Heart left ventricle (tissue), 16 donors: ENCODE data around the gene WBP2NL. TPM values are rescaled to one million over a fixed set of nuclear protein-coding genes. Genes with fewer than 3 reads are reported as not detected.

Experiments
- ATAC-seq, 4 donors: fragments of 200-7000 bp; cut with Tn5 transposase; one replicate each; pipeline ENCODE4 v1.9.1; 2020 to 2022; ENCODE audit warnings: moderate library complexity in 4 of 4, mild to moderate bottlenecking in 3 of 4, moderate number of reproducible peaks in 1 of 4
- DNase-seq, 5 donors: peaks; one replicate each; pipeline ENCODE4 v3.0.0-alpha.2; 2020
- H3K27ac ChIP-seq, 12 donors: fragments of 200-600 bp; sonication (generic) in 4 of 12; one replicate each; pipeline versions ENCODE4 v1.5.0 to v1.8.0; 2016 to 2022; ENCODE audit warnings: mild to moderate bottlenecking in 2 of 12
- H3K27me3 ChIP-seq, 9 donors: fragments of 200-600 bp; sonication (generic) in 2 of 9; one replicate each; pipeline versions ENCODE4 v1.5.1 to v1.8.0; 2016 to 2022; ENCODE audit warnings: mild to moderate bottlenecking in 3 of 9
- H3K36me3 ChIP-seq, 9 donors: fragments of 200-600 bp; sonication (generic) in 2 of 9; one replicate each; pipeline versions ENCODE4 v1.5.0 to v1.8.0; 2018 to 2022; ENCODE audit warnings: mild to moderate bottlenecking in 2 of 9
- H3K4me1 ChIP-seq, 12 donors: fragments of 200-600 bp; sonication (generic) in 4 of 12; one replicate each; pipeline versions ENCODE4 v1.5.0 to v1.8.0; 2016 to 2022; ENCODE audit warnings: mild to moderate bottlenecking in 3 of 12
- H3K4me3 ChIP-seq, 12 donors: fragments of 200-600 bp; sonication (generic) in 4 of 12; one replicate each; pipeline versions ENCODE4 v1.5.0 to v1.8.0; 2017 to 2022; ENCODE audit warnings: mild to moderate bottlenecking in 9 of 12, moderate library complexity in 4 of 12
- H3K9me3 ChIP-seq, 12 donors: fragments of 200-600 bp; sonication (generic) in 4 of 12; one replicate each; pipeline versions ENCODE4 v1.5.0 to v1.8.0; 2016 to 2022; ENCODE audit warnings: mild to moderate bottlenecking in 1 of 12
- POLR2A ChIP-seq, 2 donors: fragments of 450-650 bp; IDR thresholded peaks; one replicate each; pipeline ENCODE4 v1.6.1; 2017; ENCODE audit warnings: antibody characterized with exemption in 2 of 2, mild to moderate bottlenecking in 2 of 2, moderate library complexity in 2 of 2
- WGBS, 4 donors: extraction: QIAGEN DNeasy Blood & Tissue Kit in 2 of 4; methylation state at CpG; one replicate each; pipeline versions ENCODE4 v1.1.5 to v1.1.7; 2013 to 2018; 5-methylcytosine and 5-hydroxymethylcytosine counted together
- intact Hi-C, 10 donors: fragments of 100-400 bp; cut with DNase I; formaldehyde crosslinking; loops; one replicate each; pipeline versions ENCODE4 v1.11.1 to v1.14.2; 2022
- polyA plus RNA-seq, 2 donors: library from polyadenylated mRNA; stranded (reverse); fragments of 200-250 nt; gene quantifications; one replicate each; pipeline ENCODE4 v1.2.3, GENCODE V29; 2013
- total RNA-seq, 9 donors: library from RNA; depleted of rRNA in 2 of 9; stranded (reverse); fragments of >200 nt in 2 of 9; fragmentation: NEBNext Ultra II Directional in 3 of 9; extraction: Animal tissue kit (Norgen Biotek cat#: 25700) in 3 of 9; gene quantifications; one replicate each; pipeline versions ENCODE4 v1.1.0 to v1.2.4, GENCODE V29; 2016 to 2023
- TF ChIP-seq, protein P1 (sequence below), 12 donors: fragments of 200-600 bp; sonication (generic) in 4 of 12; IDR thresholded peaks; one replicate each; pipeline versions ENCODE4 v1.5.0 to v1.8.0; 2018 to 2022; ENCODE audit warnings: antibody characterized with exemption in 12 of 12, mild to moderate bottlenecking in 5 of 12
- donor health status: ischemic (EF 13 %, LVEDD 7.1; RV severe dilation, severe dysfunction).
- donor health status: healthy with polysubstance abuse.
- donor health status: DM: no; HTN: yes; CAD: no.
- donor health status: DM: no; HTN: no; CAD: no.
- donor health status: ischemic (EF 25% LVEDD 6.9; RV normal size, moderate dysfunction).
- donor health status: ischemic (EF 25% LVEDD 5.7; RV mildly dilated, moderate dysfunction).
- donor health status: healthy.
- donor health status: DM: yes; HTN: yes; CAD: no.
- donor health status: ischemic (EF 35%, LVEDD 5.7; RV mildly dilated, moderate dysfunction).
- donor health status: nonischemic (EF 11% LVEDD 7.7; RV severe dilation, severe dysfunction).
- donor health status: DM: yes; HTN: yes; CAD: no.
- donor health status: PGD.
- donor health status: ischemic (EF 29% LVEDD 5.4; RV normal size, mild dysfunction).
- donor health status: nonischemic (EF 23%, LVEDD 6.1; RV moderate dilation, normal function).

Gene WBP2NL
- total and polyA plus RNA-seq, 11 donors, result 0.11 to 1.1 (median 0.38) TPM; not detected in 1

DNA sequence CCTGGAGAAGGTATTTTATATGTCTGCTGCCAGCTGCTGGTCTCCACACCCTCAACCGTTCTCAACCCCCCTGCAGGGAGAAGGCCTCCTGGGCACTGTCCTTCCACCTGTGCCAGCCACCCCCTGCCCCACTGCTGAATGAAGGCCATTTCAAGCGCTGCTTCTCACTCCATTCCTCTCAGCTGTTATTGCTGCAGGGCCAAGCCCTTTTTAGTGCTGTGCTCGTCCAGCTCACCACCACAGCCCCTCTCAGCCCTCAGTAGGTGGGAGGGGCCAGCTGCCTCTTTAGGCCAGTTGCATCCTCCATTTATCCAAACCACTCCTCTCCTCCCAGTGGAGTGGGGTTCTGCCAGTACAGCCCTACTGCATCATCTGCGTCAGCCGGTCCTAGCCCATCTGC is 1.8 kb upstream of the WBP2NL start:
- ATAC-seq (no peak), DNase-seq (no peak)
- peaks cover 0 to 10% (median 0%) of the 10 kb centered on the region in 9 donors for H3K27me3 ChIP-seq
- TF ChIP-seq POLR2A (IDR thresholded peaks at IDR 0.05), result no peak
- TF ChIP-seq, protein P1, sequence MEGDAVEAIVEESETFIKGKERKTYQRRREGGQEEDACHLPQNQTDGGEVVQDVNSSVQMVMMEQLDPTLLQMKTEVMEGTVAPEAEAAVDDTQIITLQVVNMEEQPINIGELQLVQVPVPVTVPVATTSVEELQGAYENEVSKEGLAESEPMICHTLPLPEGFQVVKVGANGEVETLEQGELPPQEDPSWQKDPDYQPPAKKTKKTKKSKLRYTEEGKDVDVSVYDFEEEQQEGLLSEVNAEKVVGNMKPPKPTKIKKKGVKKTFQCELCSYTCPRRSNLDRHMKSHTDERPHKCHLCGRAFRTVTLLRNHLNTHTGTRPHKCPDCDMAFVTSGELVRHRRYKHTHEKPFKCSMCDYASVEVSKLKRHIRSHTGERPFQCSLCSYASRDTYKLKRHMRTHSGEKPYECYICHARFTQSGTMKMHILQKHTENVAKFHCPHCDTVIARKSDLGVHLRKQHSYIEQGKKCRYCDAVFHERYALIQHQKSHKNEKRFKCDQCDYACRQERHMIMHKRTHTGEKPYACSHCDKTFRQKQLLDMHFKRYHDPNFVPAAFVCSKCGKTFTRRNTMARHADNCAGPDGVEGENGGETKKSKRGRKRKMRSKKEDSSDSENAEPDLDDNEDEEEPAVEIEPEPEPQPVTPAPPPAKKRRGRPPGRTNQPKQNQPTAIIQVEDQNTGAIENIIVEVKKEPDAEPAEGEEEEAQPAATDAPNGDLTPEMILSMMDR (IDR thresholded peaks at IDR 0.05), result no peak
- intact Hi-C loops, result no loop called here
- H3K4me1 ChIP-seq, result peaks cover 0 to 19% (median 2%) of the 10 kb centered on the region in 12 donors
- WGBS, 4 donors, result 80 to 84% (median 81%) methylated on average over 5 of the region's 5 CpGs
- H3K9me3 ChIP-seq, result peaks cover 0 to 4% (median 0%) of the 10 kb centered on the region in 12 donors
- no peaks in the 10 kb centered on the region for H3K36me3 ChIP-seq
- H3K27ac ChIP-seq, result no peak overlapping the region
- H3K4me3 ChIP-seq, result no peak overlapping the region

DNA sequence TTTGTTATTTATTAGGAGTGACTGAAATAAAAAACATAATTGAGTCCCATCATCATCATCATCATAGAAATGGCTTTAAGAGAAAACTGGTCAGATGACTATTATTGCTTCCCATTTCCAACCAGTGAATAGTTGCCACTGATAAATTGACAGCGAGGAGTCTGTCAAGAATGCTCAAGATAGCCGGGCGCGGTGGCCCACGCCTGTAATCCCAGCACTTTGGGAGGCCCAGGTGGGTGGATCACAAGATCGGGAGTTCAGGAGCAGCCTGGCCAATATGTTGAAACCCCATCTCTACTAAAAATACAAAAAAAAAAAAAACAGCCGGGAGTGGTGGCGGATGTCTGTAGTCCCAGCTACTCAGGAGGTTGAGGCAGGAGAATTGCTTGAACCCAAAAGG is 1.9 kb downstream of the WBP2NL start:
- ATAC-seq, result no peak
- Histone ChIP-seq H3K36me3 (no peaks in the 10 kb centered on the region), H3K4me3 (no peak overlapping the region), H3K4me1 (peaks cover 0 to 16% (median 2%) of the 10 kb centered on the region in 12 donors), H3K27ac (no peak overlapping the region), H3K9me3 (peaks cover 0 to 7% (median 0%) of the 10 kb centered on the region in 12 donors), H3K27me3 (peaks cover 0 to 10% (median 0%) of the 10 kb centered on the region in 9 donors)
- WGBS, 4 donors, result 94 to 97% (median 95%) methylated on average over 8 of the region's 8 CpGs
- DNase-seq, result no peak
- intact Hi-C loops, result loop anchor here in 1 of 10 donors (10.0 kb wide), 1 partner anchor 64 kb away; no protein-coding TSS in a partner anchor
- TF ChIP-seq POLR2A (IDR thresholded peaks at IDR 0.05), result no peak
- TF ChIP-seq, protein P1 (IDR thresholded peaks at IDR 0.05), result no peak

DNA sequence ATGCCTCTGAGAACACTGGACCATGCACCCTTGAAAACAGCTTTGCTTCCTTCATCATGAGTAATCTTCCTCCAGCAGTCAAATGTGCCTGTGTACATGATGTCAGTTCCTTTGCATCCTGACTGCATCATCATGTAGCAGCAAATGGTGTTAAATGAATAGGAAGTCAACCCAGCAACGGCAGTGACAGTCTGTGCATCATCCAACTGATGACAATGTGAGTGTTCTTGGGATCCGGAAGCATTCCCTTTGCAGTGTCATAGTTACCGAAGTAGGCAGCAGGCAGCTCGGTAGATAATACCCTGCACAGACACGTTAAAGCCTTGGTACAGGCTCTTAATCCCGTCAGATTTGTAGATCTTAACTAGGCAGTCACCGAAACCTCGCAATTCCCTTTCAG is 2.5 kb downstream of the WBP2NL start:
- H3K27me3 ChIP-seq, result peaks cover 0 to 10% (median 0%) of the 10 kb centered on the region in 9 donors
- no peak for TF ChIP-seq POLR2A (IDR thresholded peaks at IDR 0.05)
- TF ChIP-seq, protein P1 (IDR thresholded peaks at IDR 0.05), result no peak
- 59 to 82% (median 77%) methylated on average over 2 to 8 of the region's 8 CpGs for WGBS, 4 donors
- no peak overlapping the region for H3K4me3 ChIP-seq
- H3K9me3 ChIP-seq, result peaks cover 0 to 9% (median 0%) of the 10 kb centered on the region in 12 donors
- no peak overlapping the region for H3K27ac ChIP-seq
- intact Hi-C loops, result loop anchor here in 1 of 10 donors (10.0 kb wide), 1 partner anchor 64 kb away; no protein-coding TSS in a partner anchor
- ATAC-seq (no peak), DNase-seq (no peak)
- no peaks in the 10 kb centered on the region for H3K36me3 ChIP-seq
- peaks cover 0 to 15% (median 2%) of the 10 kb centered on the region in 12 donors for H3K4me1 ChIP-seq

DNA sequence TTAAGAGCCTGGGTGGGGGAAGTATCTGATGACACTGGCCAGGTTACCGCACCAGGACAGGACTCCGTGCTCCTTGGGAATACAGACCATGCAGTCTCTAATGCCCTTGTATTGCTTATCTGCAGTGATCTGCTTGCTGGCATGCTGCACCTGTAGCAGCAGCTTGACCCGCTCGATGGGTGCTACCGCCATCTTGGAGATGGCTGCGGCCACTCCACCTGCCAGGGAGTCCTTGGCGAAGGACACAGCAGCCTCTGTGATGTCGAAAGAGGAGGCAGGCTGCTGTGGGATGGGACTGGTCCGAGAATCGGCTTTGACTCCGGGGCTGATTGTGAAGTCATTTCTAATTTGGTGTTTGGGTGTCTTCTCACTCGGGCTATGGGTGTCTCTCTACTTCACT is 3.1 kb downstream of the WBP2NL start:
- no peak overlapping the region for H3K4me3 ChIP-seq
- WGBS, 4 donors, result 90 to 95% (median 92%) methylated on average over 12 of the region's 12 CpGs
- DNase-seq, result no peak
- TF ChIP-seq, protein P1 (IDR thresholded peaks at IDR 0.05), result no peak
- no peak for TF ChIP-seq POLR2A (IDR thresholded peaks at IDR 0.05)
- peaks cover 0 to 15% (median 2%) of the 10 kb centered on the region in 12 donors for H3K4me1 ChIP-seq
- H3K27me3 ChIP-seq, result peaks cover 0 to 10% (median 0%) of the 10 kb centered on the region in 9 donors
- ATAC-seq, result no peak
- H3K9me3 ChIP-seq, result peaks cover 0 to 9% (median 0%) of the 10 kb centered on the region in 12 donors
- intact Hi-C loops, result loop anchor here in 1 of 10 donors (10.0 kb wide), 1 partner anchor 63 kb away; no protein-coding TSS in a partner anchor
- H3K27ac ChIP-seq, result no peak overlapping the region
- no peaks in the 10 kb centered on the region for H3K36me3 ChIP-seq
